Measurements from ENCODE around the gene TSHZ1.
"Not testable (repeated sequence)": the region's sequence is repeated elsewhere in the genome, so short reads cannot be mapped to it uniquely, and the experiment has no call there.

The TSHZ1 gene

DNA sequence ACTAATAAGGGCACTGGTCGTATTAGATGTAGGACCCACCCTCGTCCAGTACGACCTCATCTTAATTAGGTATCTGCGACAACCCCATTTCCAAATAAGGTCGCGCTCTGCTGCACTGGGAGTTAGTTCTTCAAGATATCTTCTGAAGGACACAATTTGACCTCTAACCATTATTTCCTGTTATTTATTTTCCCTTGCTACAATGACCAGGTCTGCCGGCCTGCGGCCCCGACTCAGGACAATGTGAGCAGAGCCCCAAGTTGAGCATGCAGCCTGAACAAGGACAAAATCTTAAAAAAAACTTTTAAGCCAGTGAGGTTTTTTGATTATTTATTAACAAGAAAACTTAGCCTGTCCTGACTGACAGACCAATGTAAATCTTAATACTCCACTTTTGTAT lies 109.3 kb downstream of the TSHZ1 start:
- no peak for DNase-seq

DNA sequence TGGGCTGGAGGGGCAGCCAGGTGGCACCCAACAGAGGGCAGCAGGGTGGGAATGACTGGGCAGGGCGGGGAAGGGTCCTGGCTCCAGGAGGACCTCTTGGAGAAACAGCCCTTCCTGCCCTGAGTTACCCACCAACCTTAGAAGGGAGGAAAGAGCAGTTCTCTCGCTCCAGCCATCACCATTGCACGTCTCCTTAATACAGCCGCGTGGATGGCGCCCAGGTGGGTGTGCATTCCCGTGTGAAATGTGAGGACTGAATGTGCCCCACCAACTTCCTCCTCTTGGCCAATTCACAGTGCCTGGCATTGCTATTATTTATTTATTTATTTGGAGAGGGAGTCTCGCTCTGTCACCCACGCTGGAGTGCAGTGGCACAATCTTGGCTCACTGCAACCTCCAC lies 109.9 kb downstream of the TSHZ1 start:
- DNase-seq = no peak

- no peak for DNase-seq
Observed at GRCh38 chr18:75321431-75321830, 110.8 kb downstream of the TSHZ1 start.

DNA sequence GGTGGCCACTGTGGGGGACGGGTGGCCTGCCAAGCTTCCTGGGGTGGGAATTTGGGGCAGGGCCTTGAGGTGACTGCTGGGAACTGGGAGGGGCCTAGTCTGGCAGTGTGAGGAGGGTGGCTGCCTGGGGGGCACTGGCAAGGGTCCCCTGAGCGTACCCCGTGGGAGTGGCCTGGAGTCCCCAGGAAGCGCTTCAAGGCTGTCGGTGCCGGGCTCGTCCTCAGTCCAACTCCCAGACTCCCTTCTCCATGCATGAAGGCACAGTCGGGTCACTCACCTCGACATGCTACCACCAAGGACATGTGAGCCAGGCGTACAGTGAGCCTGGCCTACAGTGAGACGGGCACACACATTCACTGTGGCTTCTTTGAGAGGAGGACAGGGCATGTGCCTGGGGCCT lies 111.6 kb downstream of the TSHZ1 start:
- no peak for DNase-seq

DNA sequence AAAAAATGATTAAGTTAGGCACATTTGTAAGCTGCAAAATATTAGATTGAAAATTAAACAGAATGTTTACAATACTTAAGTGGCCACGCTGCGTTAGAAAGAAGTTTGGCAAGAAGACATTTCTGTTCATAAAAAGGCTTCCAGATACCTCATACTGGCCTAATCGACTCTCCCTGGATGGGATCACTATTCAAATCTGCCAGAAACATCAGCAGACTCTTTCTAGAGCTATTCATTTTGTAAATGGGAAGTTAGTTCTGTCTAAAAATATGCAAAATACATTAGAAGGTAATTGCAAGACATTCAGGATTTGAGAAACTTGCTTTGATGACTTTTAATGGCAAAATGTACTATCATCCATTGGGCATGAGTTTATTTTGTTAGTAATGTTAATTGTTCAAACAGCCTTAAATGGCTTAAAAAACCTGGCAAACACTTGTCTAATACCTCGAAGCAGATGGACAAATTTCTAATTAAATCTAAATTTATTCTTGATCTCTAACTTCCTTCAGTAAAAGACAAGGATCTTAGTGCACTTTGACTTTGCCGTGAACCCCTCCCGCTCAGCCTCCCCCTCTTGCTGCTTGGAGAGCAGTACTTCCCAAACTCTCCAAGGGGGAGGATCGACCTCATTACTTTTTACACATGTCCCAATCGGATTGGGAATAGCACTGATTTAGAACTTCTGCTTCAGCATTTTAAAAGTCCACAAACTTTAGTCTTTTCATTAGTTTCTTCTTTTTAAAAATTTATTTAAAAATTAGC lies 113.4 kb downstream of the TSHZ1 start:
- no peak for DNase-seq

- no peak for DNase-seq
Observed at GRCh38 chr18:75324686-75325257, 114.2 kb downstream of the TSHZ1 start.

DNA sequence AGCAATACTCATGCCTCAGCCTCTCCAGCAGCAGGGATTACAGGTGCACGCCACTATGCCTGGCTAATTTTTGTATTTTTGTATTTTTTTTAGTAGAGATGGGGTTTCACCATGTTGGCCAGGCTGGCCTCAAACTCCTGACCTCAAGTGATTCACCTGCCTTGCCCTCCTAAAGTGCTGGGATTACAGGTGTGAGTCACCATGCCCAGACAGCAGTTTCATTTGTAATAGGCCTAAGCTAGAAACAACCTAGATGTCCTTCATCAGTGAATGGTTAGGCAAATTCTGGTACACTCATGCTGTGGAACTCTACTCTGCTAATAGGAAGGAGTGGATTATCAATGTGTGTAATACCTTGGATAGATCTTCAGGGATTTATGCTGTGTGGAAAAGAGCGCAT lies 119.2 kb downstream of the TSHZ1 start:
- DNase-seq = not testable (repeated sequence)

- no peak for DNase-seq
Observed at GRCh38 chr18:75330308-75330707, 119.7 kb downstream of the TSHZ1 start.

DNA sequence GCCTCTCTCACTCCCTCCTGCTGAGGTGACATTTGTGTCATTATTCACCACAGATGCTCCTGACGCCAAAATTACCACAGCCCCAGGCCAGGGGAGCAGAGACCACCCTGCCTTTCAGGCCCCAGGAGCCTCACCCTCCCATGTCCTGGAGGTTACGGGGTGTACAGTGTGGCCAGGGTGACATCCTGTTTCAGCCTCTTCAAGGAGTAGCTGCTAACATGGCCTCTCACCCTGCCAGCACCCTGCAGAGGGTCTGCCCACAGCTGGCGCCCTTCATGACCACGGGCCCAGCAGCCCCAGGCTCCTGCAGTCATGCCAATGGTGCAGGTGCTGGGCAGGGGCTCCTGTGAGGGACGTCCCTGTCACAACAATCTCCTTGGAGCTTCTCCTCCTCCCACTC lies 124.3 kb downstream of the TSHZ1 start:
- no peak for DNase-seq

DNA sequence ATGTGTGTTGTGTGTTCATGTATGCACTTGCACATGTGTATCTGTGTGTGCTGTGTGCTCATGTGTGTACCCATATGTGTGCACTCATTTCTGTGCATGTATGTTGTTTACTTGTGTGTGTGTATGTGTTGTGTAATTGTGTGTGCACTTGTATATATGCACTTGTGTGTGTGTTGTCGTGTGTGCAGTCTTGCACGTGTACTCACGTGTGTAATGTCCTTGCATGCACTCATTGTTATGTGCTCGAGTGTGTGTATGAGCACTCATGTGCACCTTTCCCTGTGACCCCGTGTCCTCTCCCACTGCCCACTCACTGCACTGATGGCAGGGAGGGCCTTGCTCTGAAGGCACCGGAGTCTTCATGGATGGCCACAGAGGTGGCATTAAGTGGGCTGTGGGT lies 124.9 kb downstream of the TSHZ1 start:
- no peak for DNase-seq

DNA sequence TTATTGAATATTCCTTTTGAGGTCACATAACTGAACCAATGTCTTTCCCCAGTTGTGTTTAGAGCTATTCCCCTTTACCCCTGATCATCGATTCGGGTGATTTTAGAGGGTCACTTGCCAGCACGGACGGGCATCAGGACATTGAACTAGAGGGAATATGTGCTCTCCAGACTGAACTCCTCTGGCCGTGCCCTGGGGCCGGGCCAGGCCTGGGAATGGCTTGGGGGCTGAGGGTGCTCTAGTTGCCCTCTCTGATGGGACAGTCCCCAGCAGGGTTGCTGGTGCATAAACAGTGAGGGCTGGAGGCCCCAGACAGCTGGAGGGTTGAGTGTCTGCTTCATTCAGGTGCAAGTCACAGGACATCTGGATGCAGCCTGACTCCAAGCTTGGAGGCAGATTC lies 126.2 kb downstream of the TSHZ1 start:
- DNase-seq = no peak

DNA sequence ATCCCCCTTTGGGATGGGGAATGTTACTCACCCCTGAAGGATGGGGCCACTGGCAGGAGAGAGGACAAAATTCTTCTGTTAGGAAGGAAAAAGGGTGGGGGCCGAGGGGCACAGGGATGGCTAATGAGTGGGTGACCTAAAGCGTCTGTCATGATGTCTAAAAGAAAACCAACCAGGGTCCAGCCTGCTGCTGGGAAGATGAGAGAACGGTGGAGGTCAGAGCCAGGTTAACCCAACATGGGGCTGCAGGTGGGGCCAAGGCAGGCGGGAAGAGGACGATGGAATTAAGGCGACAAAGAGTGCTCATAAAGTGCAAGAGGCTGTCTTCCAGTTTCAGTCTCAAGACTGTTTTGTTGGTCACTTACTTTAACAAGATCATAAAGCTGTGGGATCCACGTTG lies 126.8 kb downstream of the TSHZ1 start:
- no peak for DNase-seq

- DNase-seq = no peak
Observed at GRCh38 chr18:75338631-75339030, 128.0 kb downstream of the TSHZ1 start.
